ENCODE measurements around the gene EMD.

Gene EMD

DNA sequence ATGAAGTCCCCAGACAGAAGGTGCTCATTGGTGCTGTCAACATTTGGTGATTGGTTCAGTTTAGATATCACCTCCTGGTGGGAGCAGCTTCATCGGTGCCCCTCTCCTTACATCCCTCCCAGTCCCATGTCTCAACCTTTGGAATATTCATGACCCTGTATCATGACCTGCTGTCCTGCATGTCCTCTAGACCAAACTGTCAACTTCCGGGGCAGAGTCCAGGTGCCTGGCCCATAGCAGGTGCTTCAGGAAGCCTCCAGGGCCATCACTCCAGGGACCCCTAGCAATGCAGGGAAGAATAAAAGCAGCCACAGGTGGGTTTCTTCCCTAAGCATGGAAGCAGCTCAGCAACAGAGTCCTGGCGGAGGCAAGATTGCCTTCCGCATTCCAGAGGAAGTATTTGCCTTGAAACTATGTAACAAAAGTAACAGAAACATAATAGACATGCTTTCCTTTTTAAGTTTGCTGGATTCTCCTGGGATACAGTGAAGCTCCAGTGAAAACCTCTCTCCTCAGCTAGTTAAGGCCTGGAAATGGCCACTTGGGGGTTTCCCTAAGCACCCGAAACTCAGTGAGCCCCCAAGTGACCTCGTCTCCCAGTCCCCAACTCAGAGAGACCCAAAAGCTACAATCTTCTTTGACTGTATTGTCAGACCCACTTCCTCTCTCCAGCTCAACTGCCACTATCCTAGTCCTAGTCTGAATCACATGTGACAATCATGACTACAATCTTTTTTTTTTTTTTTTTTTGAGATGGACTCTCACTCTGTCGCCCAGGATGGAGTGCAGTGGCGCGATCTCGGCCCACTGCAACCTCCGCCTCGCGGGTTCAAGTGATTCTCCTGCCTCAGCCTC is 48.0 kb downstream of the EMD start:
- DNase-seq, result peak; percentile 20 to 51

DNA sequence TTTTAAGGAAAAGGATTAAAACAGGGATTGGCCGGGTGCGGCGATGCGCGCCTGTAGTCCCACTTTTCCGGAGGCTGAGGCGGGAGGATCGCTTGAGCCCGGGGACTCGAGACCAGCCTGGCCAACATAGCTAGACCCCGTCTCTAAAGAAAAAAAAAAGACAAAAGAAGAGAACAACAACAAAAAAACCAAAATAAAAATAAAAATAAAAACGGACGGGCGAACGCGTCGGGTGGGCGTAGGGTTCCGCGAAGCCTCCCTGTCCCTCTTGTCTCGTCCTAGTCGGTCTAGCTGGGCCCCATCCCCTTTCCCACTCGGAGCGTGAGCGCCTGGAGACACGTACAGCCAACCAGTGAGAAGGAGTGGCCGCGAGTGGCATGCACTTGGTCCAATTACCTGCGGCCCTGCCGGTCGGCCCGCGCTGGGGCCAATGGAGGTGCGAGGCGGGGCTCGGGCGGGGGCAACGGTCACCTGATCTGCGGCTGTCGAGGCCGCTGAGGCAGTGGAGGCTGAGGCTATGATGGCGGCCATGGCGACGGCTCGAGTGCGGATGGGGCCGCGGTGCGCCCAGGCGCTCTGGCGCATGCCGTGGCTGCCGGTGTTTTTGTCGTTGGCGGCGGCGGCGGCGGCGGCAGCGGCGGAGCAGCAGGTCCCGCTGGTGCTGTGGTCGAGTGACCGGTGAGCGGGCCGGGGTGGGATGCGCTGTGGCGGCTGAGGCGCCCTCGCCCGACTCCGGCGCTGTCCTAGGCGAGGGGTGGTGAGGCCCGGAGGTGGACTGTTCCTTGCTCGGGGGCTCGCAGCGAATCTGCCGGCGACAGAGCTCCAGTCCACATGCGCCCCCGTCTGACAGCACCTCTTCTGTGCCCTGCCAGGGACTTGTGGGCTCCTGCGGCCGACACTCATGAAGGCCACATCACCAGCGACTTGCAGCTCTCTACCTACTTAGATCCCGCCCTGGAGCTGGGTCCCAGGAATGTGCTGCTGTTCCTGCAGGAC is 49.4 kb downstream of the EMD start, which contains the start of gene ATP6AP1:
ATP6AP1 (plus strand) TSS at position 502 of the 996 bp plus-strand sequence; CDS start at position 518, 16 bp downstream.
- peak; percentile 87 to 92 for DNase-seq

- DNase-seq, result peak in 1 of 2 donors; percentile 59
Observed at GRCh38 chrX:154429711-154430110, 50.6 kb downstream of the EMD start.

DNA sequence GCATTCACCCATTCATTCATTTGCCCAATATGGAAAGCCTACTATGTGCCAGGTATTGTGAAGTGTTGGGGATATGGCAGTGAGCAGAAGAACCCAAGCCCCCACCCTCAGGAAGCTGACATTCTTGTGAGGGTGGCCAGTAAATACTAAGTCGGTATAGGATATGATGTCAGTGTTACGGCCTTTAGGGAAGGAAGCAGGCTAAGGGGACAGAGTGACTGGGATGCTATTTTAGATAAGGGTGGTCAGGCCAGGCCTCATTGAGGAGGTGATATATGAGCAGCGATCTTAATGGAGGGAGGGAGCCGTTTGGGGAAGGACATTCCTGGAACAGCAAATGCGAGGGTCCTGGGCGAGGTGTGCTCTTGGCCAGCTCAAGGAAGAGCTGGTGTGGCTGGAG is 51.4 kb downstream of the EMD start:
- peak; percentile 22 to 53 for DNase-seq

DNA sequence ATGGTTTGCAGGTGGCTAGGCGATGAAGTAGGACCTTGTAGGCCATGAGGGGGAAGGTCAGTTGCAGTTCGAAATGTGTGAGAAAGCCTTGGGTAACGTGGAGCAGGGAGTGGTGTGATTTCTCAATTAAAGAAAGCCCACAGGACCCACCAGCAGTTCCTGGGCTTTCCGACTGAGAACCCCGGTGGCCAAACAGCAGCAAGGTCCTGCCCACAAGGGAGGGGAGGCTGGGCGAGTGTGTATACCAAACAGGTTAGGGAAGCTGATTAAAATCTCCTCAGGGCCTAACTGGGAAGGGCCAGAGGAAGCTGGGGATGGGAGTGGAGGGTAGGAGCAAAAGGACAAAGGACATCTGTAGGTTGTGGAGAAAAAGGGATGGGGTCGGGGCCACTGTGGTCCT is 51.8 kb downstream of the EMD start:
- peak; percentile 76 to 90 for DNase-seq

All from inflammatory macrophage treated with lipopolysaccharide for 1 hour (primary cell).